ENCODE measurements around the gene ETFB.
A peak's percentile ranks its signal among the peaks of the same experiment; 100 is the strongest.

The ETFB gene

DNA sequence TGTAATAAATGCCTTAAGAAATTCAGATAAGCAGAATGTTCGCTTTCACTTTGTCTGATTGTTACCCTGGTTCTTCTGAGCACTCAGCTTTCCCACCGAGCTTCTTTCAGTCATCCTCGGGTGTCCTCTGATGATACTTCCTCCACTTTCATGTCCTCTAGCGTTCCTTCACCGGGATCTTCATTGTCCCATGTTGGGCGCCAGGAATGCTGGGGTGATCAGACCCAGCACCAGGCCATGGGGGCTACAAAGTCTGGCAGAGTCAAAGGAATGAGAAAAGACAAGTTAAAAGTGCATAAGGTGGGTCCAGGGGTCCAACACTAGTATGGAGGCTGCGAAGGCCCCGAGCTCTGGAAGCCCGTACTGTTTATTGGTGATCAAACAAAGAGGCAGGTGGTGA, 35.9 kb upstream of the ETFB start:
- TF ChIP-seq CREB1 (IDR thresholded peaks at IDR 0.05; ENCODE audit: low read depth) (no peak), EGR1 (IDR thresholded peaks at IDR 0.05) (no peak), MAX (IDR thresholded peaks at IDR 0.05) (no peak), TAF1 (IDR thresholded peaks at IDR 0.05; ENCODE audit: low read depth) (no peak), TCF12 (IDR thresholded peaks at IDR 0.05; ENCODE audit: low read depth) (no peak), USF1 (IDR thresholded peaks at IDR 0.05) (no peak), EP300 (IDR thresholded peaks at IDR 0.05; ENCODE audit: borderline replicate concordance) (no peak), TEAD4 (IDR thresholded peaks at IDR 0.05) (no peak), REST (IDR thresholded peaks at IDR 0.05; ENCODE audit: low read depth) (no peak), NFIC (IDR thresholded peaks at IDR 0.05) (no peak), YY1 (IDR thresholded peaks at IDR 0.05; ENCODE audit: low read depth) (no peak), CEBPB (IDR thresholded peaks at IDR 0.05) (no peak), RAD21 (IDR thresholded peaks at IDR 0.05; ENCODE audit: low read depth) (no peak), FOXM1 (IDR thresholded peaks at IDR 0.05; ENCODE audit: borderline replicate concordance, low read depth) (no peak), ZBTB7A (IDR thresholded peaks at IDR 0.05; ENCODE audit: low read depth) (no peak)

DNA sequence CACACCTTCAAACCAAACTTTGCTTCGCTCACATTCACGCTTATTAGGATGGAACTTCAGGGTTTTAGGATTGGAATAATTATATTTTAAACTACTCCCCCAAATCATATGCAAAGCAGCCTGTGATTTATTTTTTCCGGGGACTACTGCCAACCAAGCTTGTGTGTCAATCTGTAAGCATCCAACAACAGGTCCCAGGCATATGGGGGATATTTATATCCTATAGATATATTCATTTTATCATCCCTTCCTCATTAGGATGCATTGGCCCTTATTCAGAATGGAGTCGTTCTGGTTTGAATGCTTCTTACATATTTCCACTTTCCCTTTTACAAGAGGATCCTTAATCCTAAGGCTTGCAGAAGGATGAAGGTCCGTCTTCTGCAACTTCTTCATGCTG, 33.0 kb upstream of the ETFB start:
- TF ChIP-seq NFIC (IDR thresholded peaks at IDR 0.05): no peak
- no peak for TF ChIP-seq REST (IDR thresholded peaks at IDR 0.05; ENCODE audit: low read depth)

DNA sequence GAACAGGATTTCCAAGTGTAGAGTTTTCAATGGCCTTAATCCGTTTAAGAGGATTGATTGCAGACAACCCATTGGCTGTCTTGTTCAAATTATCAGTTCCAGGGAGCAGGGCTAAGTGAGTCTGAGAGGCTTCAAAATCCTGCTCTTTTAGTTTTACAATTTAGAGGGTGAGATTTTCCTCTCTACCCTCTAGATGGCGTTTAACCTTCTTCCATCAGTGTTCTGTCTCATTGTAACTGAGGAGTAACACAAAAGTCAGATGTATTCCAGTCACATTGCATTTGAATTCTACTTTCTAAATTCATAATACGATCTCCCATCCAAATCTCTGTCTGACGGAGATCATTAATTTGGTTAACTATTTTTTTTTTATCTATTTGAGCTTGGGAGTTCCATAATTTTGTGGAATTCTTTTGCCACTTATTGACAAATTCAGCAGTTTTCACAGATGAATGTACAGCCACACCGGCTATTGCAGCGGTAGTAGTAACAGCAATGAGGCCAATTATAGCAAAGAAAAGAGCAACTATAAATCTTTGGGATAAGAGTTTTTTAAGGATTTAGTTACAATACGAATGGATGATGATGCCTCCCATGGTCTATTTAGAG, 32.0 kb upstream of the ETFB start:
- TF ChIP-seq FOXM1 (IDR thresholded peaks at IDR 0.05; ENCODE audit: borderline replicate concordance, low read depth): no peak
- TF ChIP-seq TEAD4 (IDR thresholded peaks at IDR 0.05): no peak
- no peak for TF ChIP-seq EP300 (IDR thresholded peaks at IDR 0.05; ENCODE audit: borderline replicate concordance)
- TF ChIP-seq YY1 (IDR thresholded peaks at IDR 0.05; ENCODE audit: low read depth): no peak
- no peak for TF ChIP-seq USF1 (IDR thresholded peaks at IDR 0.05)
- no peak for TF ChIP-seq REST (IDR thresholded peaks at IDR 0.05; ENCODE audit: low read depth)
- no peak for TF ChIP-seq MAX (IDR thresholded peaks at IDR 0.05)
- peak; percentile 10; the same call in 1 of the 2 replicates for TF ChIP-seq RAD21 (IDR thresholded peaks at IDR 0.05; ENCODE audit: low read depth)

- TF ChIP-seq EGR1 (IDR thresholded peaks at IDR 0.05): no peak
- TF ChIP-seq YY1 (IDR thresholded peaks at IDR 0.05; ENCODE audit: low read depth): no peak
- TF ChIP-seq MAX (IDR thresholded peaks at IDR 0.05): no peak
Observed at GRCh38 chr19:51396175-51396574, 30.0 kb upstream of the ETFB start.
